Activated CD4-positive, alpha-beta T cell treated with anti-CD3 and anti-CD28 coated beads for 4 hours (primary cell): ENCODE results near the gene FKBP15.
"Not testable (repeated sequence)": the region's sequence is repeated elsewhere in the genome, so short reads cannot be mapped to it uniquely, and the experiment has no call there.

ENCODE experiments used
- DNase-seq, 2 donors: peaks; one replicate each; pipeline ENCODE4 v3.0.0-alpha.2; 2020

FKBP15 gene

DNA sequence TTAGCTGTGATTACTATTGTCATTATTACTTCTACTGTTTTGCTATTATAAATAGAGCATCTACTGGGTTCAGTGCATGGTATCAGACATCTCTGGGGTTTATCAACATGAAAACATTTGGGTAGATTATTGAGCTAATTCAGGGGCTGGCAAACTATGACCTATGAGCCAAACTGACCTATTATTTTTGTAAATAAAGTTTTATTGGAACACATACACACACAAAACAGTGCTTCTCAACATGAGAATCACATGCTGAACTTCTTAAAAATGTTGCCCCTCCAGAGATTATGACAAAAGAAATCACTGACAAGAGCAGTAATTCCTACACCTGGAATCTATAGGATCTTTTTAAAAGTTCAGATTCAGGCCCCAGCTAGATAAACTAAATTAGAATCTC, 39.9 kb downstream of the FKBP15 start:
- DNase-seq: no peak

DNA sequence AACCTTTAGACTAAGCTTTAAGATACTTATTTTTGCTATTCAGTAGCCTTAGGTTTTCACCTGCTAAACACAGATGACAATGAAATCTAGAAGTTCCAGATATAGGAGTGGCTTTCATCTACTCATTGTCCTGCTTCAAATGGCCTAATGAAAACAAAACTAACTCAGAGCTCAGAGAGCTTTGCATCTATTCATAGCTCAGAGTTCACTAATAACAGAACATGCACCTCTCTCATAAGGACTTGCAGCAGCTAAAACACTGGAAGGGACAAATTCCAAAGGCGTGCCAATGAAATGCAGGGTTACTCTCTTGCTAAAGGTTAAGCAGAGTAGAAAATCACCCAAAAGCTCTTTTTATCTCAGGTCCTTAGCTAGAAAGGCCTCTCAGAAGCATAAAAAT, 41.2 kb downstream of the FKBP15 start:
- DNase-seq: no peak

DNA sequence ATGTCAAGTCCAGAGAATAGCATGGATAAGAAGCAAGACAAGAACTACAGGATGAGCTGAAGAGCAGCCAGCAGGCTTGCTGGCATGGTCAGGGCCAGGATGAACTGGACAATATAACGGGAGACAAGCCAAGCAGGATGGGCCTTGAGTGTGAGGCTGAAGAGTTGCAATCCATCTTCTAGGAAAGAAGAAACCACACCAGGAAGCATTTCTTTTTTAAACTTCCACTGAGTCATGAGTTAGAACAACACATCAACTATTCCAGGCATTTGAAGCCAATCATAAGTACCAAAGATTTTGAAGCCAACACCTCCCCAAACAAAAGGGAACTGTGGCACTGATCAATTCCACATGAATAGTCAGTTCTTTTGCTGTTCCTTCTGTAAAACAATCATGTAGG, 43.0 kb downstream of the FKBP15 start:
- DNase-seq: no peak

DNA sequence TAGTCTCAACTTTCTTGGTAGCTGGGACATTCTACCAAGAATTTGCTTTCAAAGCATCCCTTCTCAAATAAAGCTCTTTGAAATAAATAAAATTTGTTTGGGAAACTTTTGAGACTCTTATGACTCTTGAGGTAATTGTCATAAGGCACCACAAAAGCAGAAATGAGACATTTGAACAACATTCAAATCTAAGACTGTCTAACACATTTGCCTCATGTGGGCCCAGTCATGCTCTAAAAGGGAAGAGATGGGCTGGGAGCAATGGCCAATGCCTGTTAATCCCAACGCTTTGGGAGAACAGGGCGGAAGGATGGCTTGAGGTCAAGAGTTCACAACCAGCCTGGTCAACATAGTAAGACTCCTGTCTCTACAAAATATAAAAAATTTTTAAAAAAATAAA, 43.8 kb downstream of the FKBP15 start:
- DNase-seq: no peak

DNA sequence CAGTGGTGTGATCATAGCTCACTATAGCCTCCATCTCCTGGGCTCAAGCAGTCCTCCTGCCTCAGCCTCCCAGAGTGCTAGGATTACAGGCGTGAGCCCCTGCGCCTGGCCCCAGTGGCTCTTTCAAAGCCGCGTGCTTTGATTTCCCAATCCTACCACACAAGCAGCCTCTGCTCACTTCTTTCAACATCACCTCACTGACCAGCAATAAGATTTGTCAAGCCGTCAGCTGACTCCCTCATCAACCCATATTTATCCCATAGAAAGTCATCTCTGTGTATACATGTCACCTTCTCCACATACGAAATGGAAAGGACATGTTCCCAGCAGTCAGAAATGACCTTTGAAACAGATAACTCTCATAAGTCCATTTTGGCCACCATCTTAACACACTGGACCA, 44.3 kb downstream of the FKBP15 start:
- no peak for DNase-seq

DNA sequence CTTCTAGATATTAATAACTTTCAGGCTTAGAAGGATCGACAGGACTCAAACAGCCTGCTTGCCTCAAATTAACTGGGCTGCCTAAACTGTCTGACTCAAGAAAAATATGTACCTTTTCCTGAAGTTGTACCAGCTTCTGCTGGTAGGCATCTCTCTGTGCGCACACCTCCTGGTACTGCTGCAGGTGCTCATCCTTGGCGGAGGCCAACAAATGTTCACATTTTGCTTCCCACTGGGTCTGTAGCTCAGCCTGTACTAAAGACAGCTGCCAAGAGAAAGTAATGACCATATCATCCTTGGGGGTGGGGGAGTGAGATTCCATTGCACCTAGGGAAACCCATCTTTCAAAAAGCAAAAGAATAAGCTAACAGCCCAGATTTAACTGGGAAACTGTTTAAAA, 47.7 kb downstream of the FKBP15 start:
- no peak for DNase-seq

DNA sequence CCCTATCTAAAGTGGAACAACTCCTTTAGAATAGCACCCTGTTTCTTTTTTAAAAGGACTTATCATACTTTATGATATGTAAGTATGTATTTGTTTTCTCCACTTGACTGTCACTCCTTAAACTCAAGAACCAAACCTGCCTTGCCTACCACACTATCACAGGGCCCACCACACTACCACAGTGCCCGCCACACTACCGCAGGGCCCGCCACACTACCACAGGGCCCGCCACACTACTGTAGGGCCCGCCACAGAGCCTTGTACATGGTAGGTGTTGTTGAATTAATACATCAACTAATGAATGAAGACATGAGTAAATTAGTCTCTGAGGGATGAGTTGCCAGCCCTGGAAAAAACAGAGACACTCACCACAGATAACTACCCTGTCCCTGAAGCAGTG, 52.3 kb downstream of the FKBP15 start:
- no peak for DNase-seq

DNA sequence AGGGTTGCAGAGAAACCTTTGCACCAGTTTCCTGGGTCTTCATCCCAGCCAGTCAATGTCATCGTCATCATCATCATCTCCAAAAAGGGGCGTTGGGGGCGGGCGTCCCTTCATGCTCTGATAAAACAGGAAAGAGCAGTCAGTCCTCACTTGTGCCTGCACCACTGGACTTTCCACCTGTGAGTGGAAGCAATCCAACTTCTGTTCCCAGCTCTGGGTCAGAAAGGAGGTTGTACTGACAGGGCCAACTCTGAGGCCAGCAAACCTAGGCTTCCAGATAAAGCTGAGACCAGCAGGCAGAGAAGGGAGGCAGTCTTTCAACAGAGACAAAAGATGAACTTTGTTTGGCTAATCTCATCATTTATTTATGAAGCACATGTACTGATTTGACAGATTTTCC, 55.0 kb downstream of the FKBP15 start:
- no peak for DNase-seq

DNA sequence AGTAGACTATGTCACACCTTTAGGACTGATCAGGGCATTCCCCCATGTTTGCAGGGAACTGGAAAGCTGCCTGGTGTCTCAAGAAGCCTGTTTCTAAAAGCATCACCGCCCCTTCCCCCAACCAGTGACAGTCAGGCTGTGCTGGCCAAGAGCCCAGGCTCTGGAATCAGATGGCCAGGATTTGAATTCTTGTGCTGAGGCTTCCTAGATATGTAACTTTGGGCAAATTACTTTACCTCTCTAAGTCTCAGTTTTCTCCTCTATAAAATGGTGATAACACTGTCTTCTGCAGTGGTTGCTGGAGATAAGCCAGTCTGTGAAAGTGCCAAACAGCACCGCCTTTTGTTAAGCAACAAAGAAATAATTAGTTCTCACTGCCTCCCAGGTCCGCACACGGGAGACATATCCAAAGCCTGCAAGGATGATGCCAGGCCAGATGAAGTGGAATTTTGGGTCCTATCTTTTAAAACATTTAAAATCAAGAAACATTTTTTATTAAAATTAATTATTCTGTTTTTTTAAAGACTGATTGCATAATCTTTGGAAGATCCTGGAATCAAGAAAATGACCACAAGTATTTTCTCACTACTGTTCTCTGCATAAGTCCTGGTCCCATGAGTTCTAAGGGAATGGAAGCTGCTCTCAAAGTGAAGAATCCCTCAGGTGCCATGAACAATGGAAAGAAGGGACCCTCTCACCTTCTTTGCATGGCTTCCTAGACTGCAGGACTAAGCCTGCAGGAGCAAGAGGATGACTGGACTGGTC, 56.4 kb downstream of the FKBP15 start:
- no peak for DNase-seq

DNA sequence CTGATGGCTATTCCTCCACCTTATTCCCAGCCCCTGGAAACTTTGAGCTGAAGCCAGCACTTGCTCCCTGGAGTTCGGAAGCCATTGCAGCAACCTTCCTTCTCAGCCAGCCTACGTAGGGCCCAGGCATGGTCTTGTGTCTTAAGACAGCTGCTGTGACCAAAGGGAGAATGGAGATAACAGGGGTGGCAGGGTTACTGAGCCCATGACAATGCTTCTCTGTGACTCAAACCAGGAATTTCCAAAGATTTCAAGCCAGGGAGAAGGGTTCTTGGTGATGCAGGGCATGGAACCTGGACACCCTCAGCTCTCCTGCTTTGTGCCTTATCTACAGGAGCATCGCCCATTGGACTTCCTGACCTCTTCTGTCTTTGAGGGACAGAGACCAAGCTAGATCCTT, 58.1 kb downstream of the FKBP15 start:
- DNase-seq: no peak

DNA sequence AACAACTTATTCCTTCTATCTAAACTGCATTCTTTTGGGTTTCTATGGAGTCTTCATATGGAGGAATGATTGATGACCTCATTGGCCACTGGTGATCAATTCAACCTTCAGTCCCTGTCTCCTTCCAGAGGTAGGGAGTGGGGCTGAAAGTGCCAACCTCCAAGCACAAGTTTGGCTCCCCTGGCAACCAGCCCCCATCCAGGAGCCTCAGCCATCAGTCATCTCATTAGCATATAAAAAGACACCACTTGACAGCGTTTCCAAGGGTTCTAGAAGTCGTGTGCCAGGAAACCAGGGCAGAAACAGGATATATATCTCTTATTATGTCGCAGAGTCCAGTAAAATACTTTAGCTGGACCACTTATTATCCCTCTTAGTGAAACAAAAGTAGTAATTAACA, 60.5 kb downstream of the FKBP15 start:
- DNase-seq: no peak

DNA sequence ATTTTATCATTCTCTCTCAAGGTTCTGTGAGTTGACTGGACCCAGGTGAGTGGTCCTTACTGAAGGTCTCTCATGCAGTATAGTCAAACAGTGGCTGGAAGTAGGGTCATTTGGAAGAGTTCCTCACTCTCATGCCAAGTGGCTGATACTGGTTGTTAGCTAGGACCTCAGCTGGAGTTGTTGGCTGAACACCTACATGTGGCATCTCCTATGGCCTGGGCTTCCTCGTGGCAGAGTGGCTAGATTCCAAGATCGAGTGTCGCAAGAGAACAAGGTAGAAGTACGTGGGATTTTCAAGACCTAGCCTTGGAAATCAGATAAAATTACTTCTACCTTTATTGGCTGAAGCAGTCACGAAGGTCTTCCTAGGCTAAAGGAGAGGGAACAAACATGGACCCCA, 62.6 kb downstream of the FKBP15 start:
- no peak for DNase-seq

DNA sequence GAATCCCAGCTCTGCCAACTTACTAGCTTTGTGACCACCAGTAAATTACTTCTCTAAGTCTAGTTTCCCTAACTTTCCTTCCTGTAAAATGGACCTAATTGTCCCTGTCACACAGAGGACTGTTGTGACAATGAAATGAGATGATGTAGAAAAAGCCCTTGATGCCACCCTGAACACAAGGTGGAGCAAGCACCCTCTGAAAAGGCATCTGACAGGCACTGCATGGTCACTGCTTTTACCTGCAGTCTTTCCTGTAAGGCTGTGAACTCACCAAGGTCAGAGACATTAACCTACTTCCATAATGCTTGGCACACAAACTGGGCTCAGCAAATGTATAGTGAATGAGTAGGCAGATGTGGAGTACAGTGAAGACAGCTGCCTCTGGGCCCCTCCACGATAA, 64.2 kb downstream of the FKBP15 start:
- DNase-seq: no peak

DNA sequence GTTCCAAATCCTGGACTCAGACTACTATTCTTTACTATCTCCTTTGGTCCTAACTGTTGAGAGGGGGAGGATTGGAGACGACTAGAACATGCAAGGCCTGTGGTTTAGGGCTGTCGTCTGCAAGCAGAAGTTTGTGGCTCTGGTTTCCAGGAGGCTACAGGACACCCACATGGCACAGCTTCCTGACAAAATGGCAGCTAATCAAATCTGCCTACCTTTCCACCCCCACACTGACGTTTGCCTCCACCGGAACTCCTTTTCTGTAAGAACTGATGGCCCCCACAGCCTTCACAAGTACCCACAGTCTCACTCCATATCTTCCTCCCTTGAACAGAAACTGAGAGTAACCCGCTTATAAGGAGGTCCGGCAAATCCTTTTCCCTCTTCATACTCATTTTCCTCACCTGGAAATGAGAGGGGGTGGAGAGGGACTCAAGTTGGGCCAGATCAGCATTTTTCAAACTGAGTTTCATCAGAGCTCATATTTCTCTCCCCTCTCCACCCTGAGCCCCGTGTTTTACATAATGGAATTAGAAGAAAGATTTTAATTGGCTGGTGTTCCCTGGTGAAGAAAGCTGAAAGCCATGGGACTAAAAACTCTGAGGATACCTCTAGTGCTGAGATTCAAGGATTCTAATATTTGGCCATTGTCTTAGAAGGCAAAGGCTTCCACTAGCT, 65.0 kb downstream of the FKBP15 start:
- DNase-seq: peak; percentile 25 to 50

DNA sequence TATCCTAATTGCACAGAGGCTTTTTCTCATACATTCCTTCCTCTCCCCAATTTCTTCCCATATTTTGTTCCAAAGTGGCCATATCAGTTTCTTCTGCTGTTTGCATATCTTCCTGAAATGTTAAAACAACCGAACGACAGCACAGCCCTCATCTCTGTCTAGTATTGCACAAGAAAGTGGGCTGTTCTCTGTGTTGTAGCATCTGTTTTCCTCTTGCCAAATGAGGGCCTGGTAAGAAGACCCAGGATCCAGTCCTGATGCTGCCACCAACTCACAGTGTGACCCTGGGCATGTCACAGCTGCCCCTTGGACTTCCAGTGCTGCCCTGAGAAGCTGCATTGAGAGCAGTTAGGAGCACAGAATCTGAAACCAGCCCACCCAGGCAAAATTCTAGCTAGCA, 66.1 kb downstream of the FKBP15 start:
- no peak for DNase-seq

DNA sequence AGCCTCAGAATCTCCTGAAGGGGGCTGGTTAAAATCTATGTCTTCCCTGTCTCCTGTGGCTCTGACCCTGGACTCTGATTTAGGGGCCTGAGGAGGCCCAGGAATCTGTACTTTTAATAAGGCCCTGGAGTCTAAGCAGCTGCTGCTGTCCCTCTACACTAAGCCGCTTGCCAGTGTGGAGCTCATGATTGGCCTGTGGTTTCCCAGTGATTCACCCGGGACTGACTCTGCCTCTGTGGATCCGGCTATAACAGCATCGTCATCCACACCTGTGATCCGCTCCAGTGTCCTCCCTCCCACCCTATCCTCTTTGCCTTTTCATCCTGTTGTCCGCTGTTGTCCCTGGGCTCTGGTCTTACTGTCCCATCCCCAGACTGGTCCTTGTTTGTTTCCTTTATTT, 66.6 kb downstream of the FKBP15 start:
- no peak for DNase-seq

DNA sequence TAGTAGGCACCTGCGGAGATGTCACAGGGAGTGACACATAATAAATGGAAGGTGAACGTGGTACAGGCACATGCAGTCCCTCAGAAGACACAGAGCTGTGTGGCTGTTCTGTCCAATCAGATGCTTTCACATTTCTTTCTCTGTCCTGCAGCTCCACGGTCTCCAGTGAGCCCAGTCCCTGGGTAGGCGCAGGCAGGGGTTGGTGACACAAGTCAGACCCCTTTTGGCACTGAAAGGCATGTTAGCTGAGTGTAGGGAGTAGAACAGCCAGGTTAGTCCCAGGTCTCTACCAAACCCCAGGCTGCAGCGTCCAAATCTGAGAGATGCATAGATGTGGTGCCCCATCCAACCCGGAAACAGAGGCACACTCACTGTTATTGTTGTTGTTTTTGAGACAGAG, 67.5 kb downstream of the FKBP15 start:
- DNase-seq: no peak

DNA sequence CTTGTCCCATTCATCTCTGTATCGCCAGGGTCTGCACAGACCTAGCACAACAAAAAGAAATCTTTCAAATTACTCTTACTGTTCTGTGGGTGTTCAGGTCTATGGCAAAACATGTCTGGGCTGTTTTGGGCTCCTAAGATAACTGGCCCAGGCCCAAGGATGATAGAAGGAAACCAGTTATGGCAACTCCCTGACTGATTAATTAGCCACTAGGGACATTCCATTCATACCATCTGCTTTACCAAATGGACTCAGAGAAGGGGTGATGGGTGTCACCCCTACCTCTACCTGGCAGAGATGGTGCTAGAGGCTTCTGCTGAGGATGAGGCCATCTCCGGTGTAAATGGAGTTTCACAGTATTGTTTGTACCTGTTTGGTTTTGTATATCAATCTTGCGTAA, 68.4 kb downstream of the FKBP15 start:
- no peak for DNase-seq

DNA sequence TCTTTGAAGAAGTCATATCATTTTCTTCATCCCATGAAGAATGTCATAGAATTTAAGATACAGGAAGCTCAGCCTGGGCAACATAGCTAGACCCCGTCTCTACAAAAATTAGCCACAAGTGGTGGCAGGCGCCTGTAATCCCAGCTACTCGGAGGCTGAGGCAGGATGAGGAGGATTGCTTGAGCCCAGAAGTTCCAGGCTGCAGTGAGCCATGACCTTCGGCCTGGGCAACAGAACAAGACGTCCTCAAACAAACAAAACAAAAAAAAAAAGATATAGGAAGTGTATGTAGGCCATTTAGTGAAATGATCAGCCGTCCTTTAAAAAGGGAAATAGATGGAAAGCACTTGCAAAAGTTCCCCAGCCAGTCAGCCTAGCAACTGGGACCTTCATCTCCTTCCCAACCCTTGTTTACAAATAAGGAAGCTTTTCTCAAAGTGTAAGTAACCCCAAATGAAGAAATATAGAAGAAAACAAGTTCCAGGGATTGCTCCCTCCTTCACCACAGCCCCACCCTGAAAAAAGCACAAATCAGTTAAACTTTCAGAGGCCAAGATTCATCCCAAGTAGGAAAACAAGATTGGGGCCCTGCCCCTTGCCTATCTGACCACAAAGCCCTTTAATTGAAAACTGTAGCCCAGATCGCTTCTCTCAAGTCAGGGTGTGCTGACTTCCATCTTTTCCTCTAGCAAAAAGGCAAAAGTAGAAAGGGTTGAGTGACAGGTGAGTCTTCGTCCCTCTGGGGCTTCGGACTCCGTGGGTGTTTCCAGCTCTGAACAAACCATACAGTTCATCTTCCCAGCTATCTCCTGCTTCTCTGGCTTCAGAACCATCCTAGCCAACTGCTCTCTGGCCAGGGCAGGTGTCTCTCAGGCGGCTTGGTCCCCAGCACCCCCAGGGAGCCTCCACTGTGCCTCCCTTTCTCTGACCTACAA, 69.1 kb downstream of the FKBP15 start:
- no peak for DNase-seq

DNA sequence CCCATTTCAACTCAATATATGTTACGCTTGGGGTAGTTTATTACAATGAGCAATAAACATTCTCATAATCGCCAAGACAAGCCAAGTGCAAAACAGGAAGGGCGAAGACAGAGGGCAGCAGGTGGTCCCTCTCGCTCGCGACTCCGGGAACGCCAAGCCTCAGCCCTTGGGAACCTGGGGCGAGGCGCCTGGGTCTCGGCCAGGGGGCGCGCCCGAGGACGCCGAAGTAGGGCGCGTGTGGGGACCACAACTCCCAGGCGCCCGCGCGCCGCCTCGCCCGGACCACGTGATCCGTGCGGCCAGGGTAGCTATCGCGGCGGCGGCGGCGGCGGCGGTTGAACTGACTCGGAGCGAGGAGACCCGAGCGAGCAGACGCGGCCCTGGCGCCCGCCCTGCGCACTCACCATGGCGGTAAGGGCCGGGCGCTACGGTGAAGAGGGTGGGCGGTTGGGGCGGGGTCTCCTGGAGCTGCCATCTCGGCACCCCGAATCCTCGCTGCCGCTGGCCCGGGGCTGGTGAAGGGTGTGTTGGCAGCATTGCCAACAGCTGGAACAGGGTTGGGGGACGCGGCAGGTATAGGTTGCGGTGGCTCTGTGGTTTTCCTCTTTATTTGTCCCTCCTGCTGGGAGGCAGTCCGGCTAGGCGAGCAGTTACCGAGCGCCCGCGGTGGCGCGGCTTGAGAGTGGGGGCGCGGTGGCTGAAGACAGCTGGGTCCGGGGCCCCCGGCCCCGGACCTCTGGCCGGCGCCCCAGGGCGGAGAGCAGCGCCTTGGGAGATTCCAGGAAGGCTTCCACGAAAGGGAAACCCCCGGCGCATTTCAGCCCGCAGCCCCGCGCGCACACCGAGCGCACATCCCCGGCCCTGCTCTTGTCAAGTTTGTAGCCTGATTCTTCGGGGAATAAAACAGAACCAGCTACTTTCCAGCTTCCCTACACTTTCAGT, 70.1 kb downstream of the FKBP15 start, which contains the start of gene SLC31A2:
TSS of gene SLC31A2 (plus strand) at position 338 of the 942 bp plus-strand sequence. CDS start at position 406, 68 bp downstream.
- peak; percentile 82 to 83 for DNase-seq

DNA sequence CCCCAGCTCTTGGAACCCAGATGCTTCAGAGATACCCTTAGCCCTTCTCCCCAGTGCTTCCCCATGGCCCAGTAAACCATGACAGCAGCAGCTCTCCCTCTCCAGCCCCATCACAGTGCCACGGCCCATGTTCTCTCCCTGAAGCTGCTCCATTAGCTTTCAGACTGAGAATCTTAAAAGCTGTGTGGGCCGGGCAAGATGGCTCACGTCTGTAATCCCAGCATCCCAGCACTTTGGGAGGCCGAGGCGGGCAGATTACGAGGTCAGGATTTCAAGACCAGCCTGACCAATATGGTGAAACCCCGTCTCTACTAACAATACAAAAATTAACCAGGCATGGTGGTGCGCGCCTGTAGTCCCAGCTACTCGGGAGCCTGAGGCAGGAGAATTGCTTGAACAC, 71.5 kb downstream of the FKBP15 start:
- not testable (repeated sequence) for DNase-seq

DNA sequence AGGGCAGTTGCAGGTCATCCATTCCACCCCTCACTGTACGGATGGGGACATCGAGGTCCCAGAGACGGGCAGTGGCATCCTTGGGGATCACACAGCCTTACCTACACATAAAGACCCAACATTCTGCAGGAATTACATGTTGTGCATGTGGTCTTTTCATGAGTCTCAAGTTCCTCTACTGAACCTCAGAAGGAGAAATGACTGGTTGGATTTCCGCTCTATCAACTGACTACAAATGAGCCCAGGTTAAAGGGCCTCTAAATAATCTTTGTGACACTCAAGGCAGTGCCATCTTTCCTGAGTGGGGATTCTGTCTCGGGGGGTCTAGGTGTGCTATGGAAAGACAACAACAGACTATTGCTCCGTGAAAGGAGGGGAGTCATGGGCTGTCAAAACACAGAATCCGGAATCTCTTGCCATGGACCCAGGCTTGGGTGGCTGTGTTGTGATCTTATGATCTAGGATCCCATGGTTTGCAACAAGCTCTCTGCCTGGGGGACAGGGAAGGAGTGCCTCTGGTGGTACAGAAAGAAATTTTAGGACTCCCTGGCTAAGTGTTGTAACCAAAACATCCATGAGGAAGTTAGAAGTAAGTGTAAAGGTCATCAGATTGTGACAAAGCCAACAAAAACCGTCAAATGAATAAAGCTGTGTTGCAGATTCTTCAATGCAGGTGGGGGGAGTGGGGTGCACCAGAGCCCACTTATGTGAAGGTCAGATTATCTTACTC, 72.1 kb downstream of the FKBP15 start:
- DNase-seq: no peak
